SU-DHL-6 (cell line): ENCODE results near the gene C15orf61.

ENCODE experiments used
- H2AFZ ChIP-seq: fragments of 200-600 bp; sonication (generic); 2 replicates; pipeline ENCODE4 v1.6.1; 2014; ENCODE audit warnings: low read depth, mild to moderate bottlenecking, moderate library complexity, mixed read lengths, antibody characterized with exemption, low read length; ENCODE audit not compliant: severe bottlenecking
- H3F3A ChIP-seq: fragments of 200-600 bp; shearing (Covaris generic); 2 replicates; pipeline ENCODE4 v1.6.0; 2016; ENCODE audit warnings: antibody characterized with exemption, mild to moderate bottlenecking; ENCODE audit not compliant: insufficient read depth
- H3K27ac ChIP-seq: fragments of 200-600 bp; sonication (generic); 2 replicates; pipeline ENCODE4 v1.5.1; 2016; ENCODE audit warnings: low read depth, mild to moderate bottlenecking, low read length, moderate library complexity, mixed read lengths
- H3K27me3 ChIP-seq: fragments of 200-600 bp; sonication (generic), shearing (Covaris generic); 2 replicates; pipeline ENCODE4 v1.6.0; 2014; ENCODE audit warnings: mild to moderate bottlenecking, low read length
- H3K36me3 ChIP-seq: fragments of 200-600 bp; sonication (generic); 2 replicates; pipeline ENCODE4 v1.6.1; 2014; ENCODE audit warnings: mild to moderate bottlenecking, low read length, mixed read lengths
- H3K4me2 ChIP-seq: fragments of 300-600, 200-600 bp; shearing (Covaris generic), sonication (generic); 2 replicates; pipeline ENCODE4 v1.6.0; 2014; ENCODE audit warnings: low read length, low read depth, mild to moderate bottlenecking; ENCODE audit not compliant: poor library complexity, severe bottlenecking
- H3K4me3 ChIP-seq: fragments of 200-600 bp; sonication (generic); 2 replicates; pipeline ENCODE4 v1.5.1; 2014; ENCODE audit warnings: antibody characterized with exemption, low read length, mild to moderate bottlenecking, mixed read lengths; ENCODE audit not compliant: insufficient read depth, poor library complexity, severe bottlenecking
- H3K79me2 ChIP-seq: fragments of 200-600 bp; sonication (generic); 2 replicates; pipeline ENCODE4 v1.6.1; 2014; ENCODE audit warnings: mild to moderate bottlenecking, low read length, moderate library complexity; ENCODE audit not compliant: insufficient read depth
- H3K9ac ChIP-seq: fragments of 200-600 bp; sonication (generic); 2 replicates; pipeline ENCODE4 v1.7.0; 2014; ENCODE audit warnings: mild to moderate bottlenecking, low read length
- H3K9me2 ChIP-seq: fragments of 200-600 bp; sonication (generic); replicated peaks from 2 replicates; pipeline ENCODE4 v1.6.1; 2014; ENCODE audit warnings: low read length; ENCODE audit not compliant: insufficient read depth
- H3K9me3 ChIP-seq: fragments of 200-600 bp; sonication (generic); 2 replicates; pipeline ENCODE4 v1.6.1; 2014; ENCODE audit warnings: low read length, mixed read lengths; ENCODE audit not compliant: insufficient read depth
- H4K20me1 ChIP-seq: fragments of 200-600 bp; sonication (generic); 2 replicates; pipeline ENCODE4 v1.6.1; 2014; ENCODE audit warnings: low read depth, mild to moderate bottlenecking, antibody characterized with exemption, low read length, moderate library complexity, mixed read lengths
- EZH2phosphoT487 ChIP-seq: fragments of 200-600 bp; sonication (generic), shearing (Covaris generic); conservative IDR thresholded peaks from 2 replicates; pipeline ENCODE4 v1.6.1; 2018; ENCODE audit warnings: mild to moderate bottlenecking, antibody characterized with exemption, low read length, moderate library complexity, mixed read lengths
- TF ChIP-seq, protein P1 (sequence below): fragments of 200-600 bp; sonication (generic); IDR thresholded peaks from one replicate; pipeline ENCODE4 v1.5.1; 2017; ENCODE audit warnings: antibody characterized with exemption, mild to moderate bottlenecking, low read length, moderate library complexity; ENCODE audit not compliant: insufficient read depth, poor library complexity, severe bottlenecking

Gene C15orf61

DNA sequence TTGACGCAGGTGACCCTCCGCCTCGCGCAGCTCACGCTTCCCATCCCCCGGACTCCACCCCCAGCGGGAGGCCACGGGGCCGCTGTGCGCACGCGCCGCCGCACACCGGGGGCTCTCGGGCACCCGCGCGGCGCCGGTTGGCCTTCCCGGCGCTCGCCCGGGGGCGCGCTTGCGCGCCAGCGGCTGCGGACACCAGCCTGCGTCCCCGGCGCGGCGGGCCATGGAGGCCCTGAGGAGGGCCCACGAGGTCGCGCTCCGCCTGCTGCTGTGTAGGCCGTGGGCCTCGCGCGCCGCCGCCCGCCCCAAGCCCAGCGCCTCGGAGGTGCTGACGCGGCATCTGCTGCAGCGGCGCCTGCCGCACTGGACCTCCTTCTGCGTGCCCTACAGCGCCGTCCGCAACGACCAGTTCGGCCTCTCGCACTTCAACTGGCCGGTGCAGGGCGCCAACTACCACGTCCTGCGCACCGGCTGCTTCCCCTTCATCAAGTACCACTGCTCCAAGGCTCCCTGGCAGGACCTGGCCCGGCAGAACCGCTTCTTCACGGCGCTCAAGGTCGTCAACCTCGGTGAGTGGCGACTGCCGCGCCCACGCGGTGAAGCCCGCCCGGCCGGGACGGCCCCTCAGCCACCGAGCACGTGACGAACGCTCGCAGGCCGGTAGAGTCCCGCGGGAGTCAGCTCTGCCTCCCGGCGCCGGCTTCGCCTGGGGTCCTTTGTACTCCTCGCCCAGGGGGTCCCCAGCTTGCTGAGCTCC is at the start of gene C15orf61:
Gene C15orf61 (plus strand): TSS at position 103 of the 754 bp plus-strand sequence. CDS start 118 bp downstream, at position 221.
- no peaks in the 10 kb centered on the region for H3K27me3 ChIP-seq
- peak within 1 kb of the TSS; percentile 97 for H3K9ac ChIP-seq
- peak within 1 kb of the TSS; percentile 96 for H2AFZ ChIP-seq
- no peaks in the 10 kb centered on the region for H3K9me2 ChIP-seq
- peaks cover 5% of the 10 kb centered on the region; the same call in 1 of the 2 replicates for H3F3A ChIP-seq
- H3K9me3 ChIP-seq = no peaks in the 10 kb centered on the region
- peak within 1 kb of the TSS; percentile 94 for H3K4me3 ChIP-seq
- peak within 1 kb of the TSS; percentile 84 for H3K27ac ChIP-seq
- H3K36me3 ChIP-seq = 0 out of 2 replicates have a peak, but pooled peaks cover under 1% of the 10 kb centered on the region
- TF ChIP-seq, protein P1, sequence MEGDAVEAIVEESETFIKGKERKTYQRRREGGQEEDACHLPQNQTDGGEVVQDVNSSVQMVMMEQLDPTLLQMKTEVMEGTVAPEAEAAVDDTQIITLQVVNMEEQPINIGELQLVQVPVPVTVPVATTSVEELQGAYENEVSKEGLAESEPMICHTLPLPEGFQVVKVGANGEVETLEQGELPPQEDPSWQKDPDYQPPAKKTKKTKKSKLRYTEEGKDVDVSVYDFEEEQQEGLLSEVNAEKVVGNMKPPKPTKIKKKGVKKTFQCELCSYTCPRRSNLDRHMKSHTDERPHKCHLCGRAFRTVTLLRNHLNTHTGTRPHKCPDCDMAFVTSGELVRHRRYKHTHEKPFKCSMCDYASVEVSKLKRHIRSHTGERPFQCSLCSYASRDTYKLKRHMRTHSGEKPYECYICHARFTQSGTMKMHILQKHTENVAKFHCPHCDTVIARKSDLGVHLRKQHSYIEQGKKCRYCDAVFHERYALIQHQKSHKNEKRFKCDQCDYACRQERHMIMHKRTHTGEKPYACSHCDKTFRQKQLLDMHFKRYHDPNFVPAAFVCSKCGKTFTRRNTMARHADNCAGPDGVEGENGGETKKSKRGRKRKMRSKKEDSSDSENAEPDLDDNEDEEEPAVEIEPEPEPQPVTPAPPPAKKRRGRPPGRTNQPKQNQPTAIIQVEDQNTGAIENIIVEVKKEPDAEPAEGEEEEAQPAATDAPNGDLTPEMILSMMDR = no peak
- no peak for TF ChIP-seq EZH2phosphoT487
- peak within 1 kb of the TSS; percentile 98 for H3K4me2 ChIP-seq
- peaks cover 48% of the 10 kb centered on the region for H3K79me2 ChIP-seq
- no peaks in the 10 kb centered on the region for H4K20me1 ChIP-seq

DNA sequence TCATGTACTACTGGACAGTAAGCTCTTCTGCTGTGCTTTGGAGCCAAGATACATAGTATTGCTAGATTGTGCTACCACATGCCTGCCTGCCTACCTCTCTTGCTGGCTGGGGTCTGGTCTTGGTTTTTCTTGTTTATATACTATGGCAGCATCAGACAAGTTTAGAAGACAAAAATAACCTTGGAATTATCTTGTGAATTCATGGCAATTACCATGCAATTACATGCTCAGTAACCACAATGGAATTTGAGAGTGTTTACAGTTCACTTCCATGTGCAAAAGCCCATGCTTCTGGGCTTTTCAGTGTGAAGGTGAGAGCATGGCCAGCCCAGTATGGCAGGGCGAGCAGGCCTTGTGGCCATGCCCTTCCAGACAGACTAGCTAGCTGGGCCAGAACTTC is 48.0 kb upstream of the C15orf61 start:
- Histone ChIP-seq H3K79me2 (no peaks in the 10 kb centered on the region), H3F3A (no peaks in the 10 kb centered on the region), H3K9ac (no peak overlapping the region), H3K27ac (no peak overlapping the region), H2AFZ (no peak overlapping the region), H3K36me3 (no peaks in the 10 kb centered on the region), H4K20me1 (no peaks in the 10 kb centered on the region), H3K4me2 (no peak overlapping the region), H3K4me3 (no peak overlapping the region), H3K9me2 (no peaks in the 10 kb centered on the region), H3K9me3 (no peaks in the 10 kb centered on the region), H3K27me3 (no peaks in the 10 kb centered on the region)
- no peak for TF ChIP-seq EZH2phosphoT487
- TF ChIP-seq, protein P1 = no peak

DNA sequence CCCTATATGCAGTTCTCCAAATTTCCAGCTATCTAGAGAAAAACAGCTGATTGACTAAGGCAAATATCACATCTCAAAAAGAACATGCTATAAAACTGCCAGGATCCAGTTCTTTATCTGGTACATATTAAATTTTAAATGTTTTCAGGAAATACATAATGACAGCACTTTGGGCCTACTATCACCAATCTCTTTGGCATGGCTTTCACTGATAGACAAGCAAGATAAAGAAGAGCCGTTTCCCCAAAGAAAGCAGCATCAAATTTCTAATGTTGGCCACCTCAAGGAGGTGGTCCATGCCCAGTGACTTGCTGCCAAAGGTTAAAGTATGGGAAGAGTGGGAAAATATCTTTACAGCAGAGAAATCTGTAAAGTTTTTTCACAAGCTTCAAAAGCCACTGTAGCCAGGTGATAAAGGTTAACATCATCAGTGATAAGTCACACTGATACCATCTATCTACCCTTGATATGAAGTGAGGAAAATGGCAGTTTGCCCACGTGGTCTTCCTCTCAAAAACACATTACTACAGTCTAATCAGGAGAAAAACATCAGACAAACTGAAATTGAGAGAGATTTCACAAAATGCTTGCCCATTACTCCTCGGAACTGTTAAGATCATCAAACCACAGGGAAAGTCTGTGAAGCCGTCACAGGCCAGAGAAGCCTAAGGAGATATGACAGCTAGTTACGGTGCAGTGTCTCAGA is 46.4 kb upstream of the C15orf61 start:
- no peak overlapping the region for H3K27ac ChIP-seq
- TF ChIP-seq, protein P1 = no peak
- TF ChIP-seq EZH2phosphoT487 = no peak
- H3K4me2 ChIP-seq = no peak overlapping the region
- no peaks in the 10 kb centered on the region for H4K20me1 ChIP-seq
- no peak overlapping the region for H2AFZ ChIP-seq
- no peaks in the 10 kb centered on the region for H3K27me3 ChIP-seq
- H3K4me3 ChIP-seq = no peak overlapping the region
- no peaks in the 10 kb centered on the region for H3K79me2 ChIP-seq
- H3K9me2 ChIP-seq = no peaks in the 10 kb centered on the region
- no peaks in the 10 kb centered on the region for H3K36me3 ChIP-seq
- no peaks in the 10 kb centered on the region for H3F3A ChIP-seq
- H3K9ac ChIP-seq = no peak overlapping the region
- H3K9me3 ChIP-seq = no peaks in the 10 kb centered on the region
